Mucosa of descending colon (tissue), 3 donors: Measurements from ENCODE around the gene ANKS6. TPM values are rescaled to one million over a fixed set of nuclear protein-coding genes. Genes with fewer than 3 reads are reported as not detected.

Experiments used
- ATAC-seq: fragments of 200-7000 bp; cut with Tn5 transposase; one replicate; pipeline ENCODE4 v1.9.1; 2020; ENCODE audit warnings: mild to moderate bottlenecking, moderate library complexity
- DNase-seq, 3 donors: peaks; one replicate each; pipeline ENCODE4 v3.0.0-alpha.2; 2020
- H3K36me3 ChIP-seq: fragments of 200-600 bp; one replicate; pipeline ENCODE4 v1.8.0; 2021; ENCODE audit warnings: low read depth, mild to moderate bottlenecking
- H3K4me1 ChIP-seq: fragments of 200-600 bp; one replicate; pipeline ENCODE4 v1.8.0; 2021; ENCODE audit warnings: low read depth, mild to moderate bottlenecking
- H3K4me3 ChIP-seq: fragments of 200-600 bp; one replicate; pipeline ENCODE4 v1.8.0; 2021; ENCODE audit warnings: mild to moderate bottlenecking
- H3K9me3 ChIP-seq: fragments of 200-600 bp; one replicate; pipeline ENCODE4 v1.8.0; 2021; ENCODE audit warnings: mild to moderate bottlenecking
- intact Hi-C, 2 donors: fragments of 100-400 bp; cut with DNase I in 1 of 2; cut with micrococcal nuclease in 1 of 2; formaldehyde crosslinking; loops; one replicate each; pipeline versions ENCODE4 v1.11.0 to v1.11.1; 2022; cut with DNase I, micrococcal nuclease
- total RNA-seq, 3 donors: library from RNA; stranded (reverse); fragmentation: NEBNext Ultra II Directional in 2 of 3; extraction: Animal tissue kit (Norgen Biotek cat#: 25700) in 2 of 3; gene quantifications; one replicate each; pipeline versions ENCODE4 v1.2.1 to v1.2.4, GENCODE V29; 2021 to 2023
- TF ChIP-seq, protein P1 (sequence below): fragments of 200-600 bp; IDR thresholded peaks from one replicate; pipeline ENCODE4 v1.8.0; 2022; ENCODE audit warnings: antibody characterized with exemption, mild to moderate bottlenecking
- donor health status: DM: no; HTN: no; CAD: no; lungs with moderate emphysema.
- donor health status: DM: no; HTN: no; CAD: no.
- donor health status: DM: no; HTN: yes; CAD: no.

Gene ANKS6
- total RNA-seq, 3 donors from 2014 or later, result 16.6 to 23.4 (median 22.4) TPM

GRCh38 chr9:98838155-98838867 lies 42.0 kb upstream of the ANKS6 start:
- H3K4me1 ChIP-seq, result no peaks in the 10 kb centered on the region
- no peak for ATAC-seq
- no peak overlapping the region for H3K4me3 ChIP-seq
- no peak for DNase-seq
- TF ChIP-seq, protein P1, sequence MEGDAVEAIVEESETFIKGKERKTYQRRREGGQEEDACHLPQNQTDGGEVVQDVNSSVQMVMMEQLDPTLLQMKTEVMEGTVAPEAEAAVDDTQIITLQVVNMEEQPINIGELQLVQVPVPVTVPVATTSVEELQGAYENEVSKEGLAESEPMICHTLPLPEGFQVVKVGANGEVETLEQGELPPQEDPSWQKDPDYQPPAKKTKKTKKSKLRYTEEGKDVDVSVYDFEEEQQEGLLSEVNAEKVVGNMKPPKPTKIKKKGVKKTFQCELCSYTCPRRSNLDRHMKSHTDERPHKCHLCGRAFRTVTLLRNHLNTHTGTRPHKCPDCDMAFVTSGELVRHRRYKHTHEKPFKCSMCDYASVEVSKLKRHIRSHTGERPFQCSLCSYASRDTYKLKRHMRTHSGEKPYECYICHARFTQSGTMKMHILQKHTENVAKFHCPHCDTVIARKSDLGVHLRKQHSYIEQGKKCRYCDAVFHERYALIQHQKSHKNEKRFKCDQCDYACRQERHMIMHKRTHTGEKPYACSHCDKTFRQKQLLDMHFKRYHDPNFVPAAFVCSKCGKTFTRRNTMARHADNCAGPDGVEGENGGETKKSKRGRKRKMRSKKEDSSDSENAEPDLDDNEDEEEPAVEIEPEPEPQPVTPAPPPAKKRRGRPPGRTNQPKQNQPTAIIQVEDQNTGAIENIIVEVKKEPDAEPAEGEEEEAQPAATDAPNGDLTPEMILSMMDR, result no peak
- no peaks in the 10 kb centered on the region for H3K9me3 ChIP-seq
- intact Hi-C loops, result no loop called here
- H3K36me3 ChIP-seq, result no peaks in the 10 kb centered on the region

DNA sequence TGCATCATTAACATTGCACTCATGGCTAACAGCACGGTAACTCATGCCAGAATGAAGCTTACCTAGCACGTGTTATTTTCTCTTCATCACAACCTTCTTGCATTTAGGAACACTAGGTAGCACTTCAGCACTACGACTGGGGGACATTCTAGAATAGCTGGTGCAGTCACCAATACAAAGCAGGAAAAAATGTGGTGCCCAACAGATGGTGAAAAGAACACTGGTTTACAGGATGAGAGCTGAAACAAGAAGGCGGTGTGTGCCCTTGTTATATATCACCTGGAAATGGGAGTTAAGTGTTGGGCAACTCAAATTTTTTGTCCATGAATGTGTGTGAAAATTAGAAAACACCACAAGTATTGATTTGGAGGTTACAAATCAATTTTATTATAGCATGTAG lies 41.2 kb upstream of the ANKS6 start:
- ATAC-seq (no peak), DNase-seq (no peak)
- Histone ChIP-seq H3K9me3 (no peaks in the 10 kb centered on the region), H3K4me1 (no peaks in the 10 kb centered on the region), H3K4me3 (no peak overlapping the region), H3K36me3 (no peaks in the 10 kb centered on the region)
- intact Hi-C loops, result no loop called here
- TF ChIP-seq, protein P1, result no peak

DNA sequence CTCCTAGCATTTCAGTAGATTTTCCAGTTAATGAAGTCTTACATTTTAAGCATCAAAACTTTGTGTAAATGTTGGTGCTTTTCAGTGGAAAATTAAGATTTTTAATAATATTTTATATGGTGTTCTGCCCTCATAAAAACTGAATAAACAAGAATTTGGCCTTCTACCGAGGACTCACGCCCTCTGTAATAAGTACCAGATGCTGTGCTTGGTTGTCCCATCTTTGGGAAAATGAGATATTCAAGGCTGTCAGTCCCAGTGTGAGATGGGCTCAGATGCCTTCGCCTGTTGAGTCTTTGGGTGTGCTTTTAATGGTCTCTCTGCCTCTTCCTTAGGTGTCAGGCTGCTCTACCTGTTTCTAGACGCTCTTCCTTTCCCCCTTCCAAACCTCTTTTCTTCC lies 39.9 kb upstream of the ANKS6 start:
- no peaks in the 10 kb centered on the region for H3K36me3 ChIP-seq
- no peaks in the 10 kb centered on the region for H3K9me3 ChIP-seq
- H3K4me1 ChIP-seq, result no peaks in the 10 kb centered on the region
- TF ChIP-seq, protein P1, result no peak
- no peak for DNase-seq
- intact Hi-C loops, result no loop called here
- no peak for ATAC-seq
- no peak overlapping the region for H3K4me3 ChIP-seq

DNA sequence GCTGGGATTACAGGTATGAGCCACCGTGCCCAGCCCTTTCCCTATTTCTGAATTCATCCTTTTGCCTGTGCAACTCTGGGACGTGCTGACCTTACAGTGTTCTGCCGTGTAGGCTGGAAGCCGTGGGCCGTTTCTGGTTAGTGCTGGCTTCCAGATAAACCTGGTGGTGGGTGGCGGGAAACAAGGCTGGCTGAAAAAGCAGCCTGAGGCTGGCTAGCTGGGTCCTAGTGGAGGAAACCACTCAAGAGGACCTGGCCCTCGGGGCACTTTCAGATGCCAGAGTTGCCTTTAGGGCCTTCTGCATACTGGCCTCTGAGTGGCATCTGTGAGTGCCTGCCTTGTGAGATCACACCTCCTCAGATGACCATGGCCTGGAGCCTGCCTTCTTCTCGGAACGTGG lies 38.0 kb upstream of the ANKS6 start:
- Histone ChIP-seq H3K4me3 (no peak overlapping the region), H3K9me3 (no peaks in the 10 kb centered on the region), H3K36me3 (no peaks in the 10 kb centered on the region), H3K4me1 (no peaks in the 10 kb centered on the region)
- DNase-seq (no peak), ATAC-seq (no peak)
- intact Hi-C loops, result no loop called here
- TF ChIP-seq, protein P1, result no peak

DNA sequence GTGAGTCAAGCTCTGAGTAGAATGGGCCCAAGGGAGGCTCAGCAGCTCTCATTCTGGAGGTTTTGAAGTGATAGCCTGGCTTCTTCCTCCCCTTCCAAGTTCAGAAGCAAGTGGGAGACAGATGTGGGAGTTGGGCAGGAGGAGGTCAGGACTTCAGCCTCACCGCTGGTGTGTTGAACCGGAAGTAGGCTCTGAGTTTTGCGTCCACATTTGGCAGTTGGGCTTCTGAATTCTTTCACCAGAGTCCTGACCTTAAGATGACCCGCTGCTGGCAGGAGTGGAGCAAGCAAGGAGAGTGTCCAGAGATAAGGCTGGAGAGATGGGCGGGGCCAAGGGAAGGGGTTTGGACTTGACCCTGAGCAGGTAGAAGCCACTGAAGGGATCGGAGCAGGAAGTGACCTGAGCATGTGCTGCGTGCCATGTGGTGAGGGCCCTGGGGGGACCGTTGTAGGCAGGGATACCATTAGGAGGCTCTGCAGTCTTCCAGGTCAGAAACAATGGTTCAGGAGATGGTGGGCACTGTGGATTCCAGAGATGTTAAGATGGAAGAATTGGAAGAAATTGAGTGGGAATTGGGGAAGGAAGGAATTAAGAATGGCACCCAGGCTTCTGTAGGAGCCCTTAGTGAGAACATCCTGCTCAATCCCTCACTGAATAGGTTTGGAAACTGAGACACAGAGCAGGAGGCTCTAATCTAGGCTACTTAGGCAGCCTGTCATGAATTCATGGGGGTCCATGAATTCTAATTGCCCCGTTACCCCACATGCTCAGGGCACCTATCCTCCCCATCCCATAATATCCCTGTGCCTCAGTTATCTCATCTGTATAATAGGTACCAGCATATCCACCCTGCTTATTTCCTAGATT lies 37.0 kb upstream of the ANKS6 start:
- Histone ChIP-seq H3K4me1 (no peaks in the 10 kb centered on the region), H3K9me3 (no peaks in the 10 kb centered on the region), H3K4me3 (no peak overlapping the region), H3K36me3 (no peaks in the 10 kb centered on the region)
- TF ChIP-seq, protein P1, result no peak
- intact Hi-C loops, result no loop called here
- ATAC-seq (no peak), DNase-seq (no peak)
